Activated T-cell treated with anti-CD3 and anti-CD28 coated beads for 48 hours (primary cell): Measurements from ENCODE around the gene SFMBT1.

ENCODE experiments used
- DNase-seq: peaks from one replicate; pipeline ENCODE4 v3.0.0-alpha.2; 2020; ENCODE audit warnings: low read depth

Gene SFMBT1

GRCh38 chr3:53045518-53046170 lies at the start of gene SFMBT1:
SFMBT1 (minus strand) TSS chr3:53046073; CDS start chr3:52969128, 76,945 bp downstream.
- DNase-seq, result peak; percentile 75

GRCh38 chr3:53092942-53093341 lies 47.1 kb upstream of the SFMBT1 start:
- no peak for DNase-seq

- DNase-seq, result no peak
Measured at GRCh38 chr3:53092216-53092615, 46.3 kb upstream of the SFMBT1 start.

- no peak for DNase-seq
Measured at GRCh38 chr3:53091011-53091410, 45.1 kb upstream of the SFMBT1 start.

- DNase-seq, result no peak
Measured at GRCh38 chr3:53089511-53089910, 43.6 kb upstream of the SFMBT1 start.

GRCh38 chr3:53085476-53085875 lies 39.6 kb upstream of the SFMBT1 start:
- DNase-seq, result no peak

- no peak for DNase-seq
Measured at GRCh38 chr3:53084310-53085001, 38.6 kb upstream of the SFMBT1 start.

GRCh38 chr3:53083949-53084309 lies 38.1 kb upstream of the SFMBT1 start:
- no peak for DNase-seq

GRCh38 chr3:53083521-53083920 lies 37.6 kb upstream of the SFMBT1 start:
- DNase-seq, result no peak

- DNase-seq, result no peak
Measured at GRCh38 chr3:53082736-53083135, 36.9 kb upstream of the SFMBT1 start.

- no peak for DNase-seq
Measured at GRCh38 chr3:53081318-53081717, 35.4 kb upstream of the SFMBT1 start.

- DNase-seq, result no peak
Measured at GRCh38 chr3:53080612-53081205, 34.8 kb upstream of the SFMBT1 start.

GRCh38 chr3:53079791-53080555 lies 34.1 kb upstream of the SFMBT1 start:
- DNase-seq, result no peak

GRCh38 chr3:53079147-53079546 lies 33.3 kb upstream of the SFMBT1 start:
- no peak for DNase-seq

GRCh38 chr3:53078656-53079055 lies 32.8 kb upstream of the SFMBT1 start:
- DNase-seq, result no peak

GRCh38 chr3:53077476-53078220 lies 31.8 kb upstream of the SFMBT1 start:
- no peak for DNase-seq

- DNase-seq, result no peak
Measured at GRCh38 chr3:53075743-53076140, 29.9 kb upstream of the SFMBT1 start.

- no peak for DNase-seq
Measured at GRCh38 chr3:53074761-53075742, 29.2 kb upstream of the SFMBT1 start.

GRCh38 chr3:53074366-53074696 lies 28.5 kb upstream of the SFMBT1 start:
- no peak for DNase-seq

- DNase-seq, result no peak
Measured at GRCh38 chr3:53073553-53074365, 27.9 kb upstream of the SFMBT1 start.
